GM10266 (cell line): ENCODE results near the gene KRTAP19-1.
"Not testable (repeated sequence)": the region's sequence is repeated elsewhere in the genome, so short reads cannot be mapped to it uniquely, and the experiment has no call there.

Source experiments
- DNase-seq: peaks from one replicate; pipeline ENCODE4 v3.0.0; 2012; ENCODE audit errors: extremely low spot score
- TF ChIP-seq, protein P1 (sequence below): IDR thresholded peaks from 2 replicates; pipeline ENCODE4 v1.5.1; 2012; ENCODE audit warnings: mild to moderate bottlenecking, low read depth; ENCODE audit not compliant: control insufficient read depth, insufficient read depth; ENCODE audit errors: missing control alignments

The KRTAP19-1 gene

DNA sequence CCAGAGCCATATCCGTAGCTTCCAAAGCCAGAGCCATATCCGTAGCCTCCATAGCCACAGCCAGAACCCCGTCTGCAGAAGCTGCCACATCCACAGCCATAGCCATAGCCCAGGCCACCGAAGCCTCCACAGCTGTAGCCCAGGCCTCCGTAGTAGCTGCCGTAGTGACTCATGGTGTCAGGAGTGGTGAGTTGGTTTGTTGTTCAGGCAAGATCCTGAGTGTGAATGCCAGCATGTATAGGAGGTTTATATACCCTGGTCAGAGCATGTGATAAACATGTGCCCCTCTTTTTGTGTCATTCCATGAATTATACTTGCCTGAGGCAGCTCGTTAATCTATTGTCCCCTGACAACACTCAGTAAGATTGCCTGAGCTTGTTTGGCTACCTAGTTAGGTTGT lies at the start of gene KRTAP19-1:
Gene KRTAP19-1 (minus strand): TSS at position 223 of the 400 bp plus-strand sequence. CDS start 50 bp downstream, at position 173.
- TF ChIP-seq, protein P1, sequence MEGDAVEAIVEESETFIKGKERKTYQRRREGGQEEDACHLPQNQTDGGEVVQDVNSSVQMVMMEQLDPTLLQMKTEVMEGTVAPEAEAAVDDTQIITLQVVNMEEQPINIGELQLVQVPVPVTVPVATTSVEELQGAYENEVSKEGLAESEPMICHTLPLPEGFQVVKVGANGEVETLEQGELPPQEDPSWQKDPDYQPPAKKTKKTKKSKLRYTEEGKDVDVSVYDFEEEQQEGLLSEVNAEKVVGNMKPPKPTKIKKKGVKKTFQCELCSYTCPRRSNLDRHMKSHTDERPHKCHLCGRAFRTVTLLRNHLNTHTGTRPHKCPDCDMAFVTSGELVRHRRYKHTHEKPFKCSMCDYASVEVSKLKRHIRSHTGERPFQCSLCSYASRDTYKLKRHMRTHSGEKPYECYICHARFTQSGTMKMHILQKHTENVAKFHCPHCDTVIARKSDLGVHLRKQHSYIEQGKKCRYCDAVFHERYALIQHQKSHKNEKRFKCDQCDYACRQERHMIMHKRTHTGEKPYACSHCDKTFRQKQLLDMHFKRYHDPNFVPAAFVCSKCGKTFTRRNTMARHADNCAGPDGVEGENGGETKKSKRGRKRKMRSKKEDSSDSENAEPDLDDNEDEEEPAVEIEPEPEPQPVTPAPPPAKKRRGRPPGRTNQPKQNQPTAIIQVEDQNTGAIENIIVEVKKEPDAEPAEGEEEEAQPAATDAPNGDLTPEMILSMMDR, result no peak
- DNase-seq, result no peak

DNA sequence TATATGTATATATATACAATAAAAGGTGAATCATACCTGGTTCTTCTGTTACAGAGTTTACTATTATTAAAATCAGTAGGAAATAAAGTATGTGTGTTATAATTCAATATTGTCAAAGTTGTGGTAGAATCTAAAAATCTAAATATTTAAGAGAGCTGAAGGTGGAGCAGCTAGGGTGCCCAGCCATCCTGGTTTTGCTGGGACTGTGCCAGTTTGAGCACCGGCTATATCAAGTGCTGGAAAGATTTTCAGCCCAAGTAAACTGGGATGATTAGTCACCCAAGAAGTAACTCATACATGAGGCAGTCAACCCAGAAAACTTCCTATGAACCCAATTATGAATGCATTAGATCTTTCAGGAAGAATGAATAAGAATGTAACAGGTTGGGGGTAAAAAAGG lies 38.7 kb upstream of the KRTAP19-1 start:
- DNase-seq, result no peak
- TF ChIP-seq, protein P1, result no peak

- DNase-seq, result no peak
- TF ChIP-seq, protein P1, result no peak
These were observed 35.5 kb upstream of the KRTAP19-1 start for GRCh38 chr21:30515681-30516080.

DNA sequence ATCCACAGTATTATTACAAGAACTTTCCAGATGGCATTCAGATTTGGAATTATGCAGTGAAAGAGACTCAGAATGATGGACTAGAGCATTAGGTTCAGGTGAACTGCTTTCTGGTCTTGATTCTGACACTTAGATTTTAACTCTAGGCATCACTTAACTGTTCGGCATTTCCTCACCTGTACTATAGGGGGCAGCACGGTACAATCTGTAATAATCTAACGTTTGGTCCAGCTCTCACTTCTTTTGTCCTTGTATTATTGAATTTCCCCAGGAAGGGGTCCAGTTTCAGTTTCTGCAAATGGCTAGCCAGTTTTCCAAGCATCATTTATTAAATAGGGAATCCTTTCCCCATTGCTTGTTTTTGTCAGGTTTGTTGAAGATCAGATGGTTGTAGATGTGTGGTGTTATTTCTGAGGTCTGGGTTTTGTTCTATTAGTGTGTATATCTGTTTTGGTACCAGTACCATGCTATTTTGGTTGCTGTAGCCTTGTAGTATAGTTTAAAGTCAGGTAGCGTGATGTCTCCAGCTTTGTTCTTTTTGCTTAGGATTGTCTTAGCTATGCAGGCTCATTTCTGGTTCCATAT lies 25.5 kb upstream of the KRTAP19-1 start:
- DNase-seq, result not testable (repeated sequence)

DNA sequence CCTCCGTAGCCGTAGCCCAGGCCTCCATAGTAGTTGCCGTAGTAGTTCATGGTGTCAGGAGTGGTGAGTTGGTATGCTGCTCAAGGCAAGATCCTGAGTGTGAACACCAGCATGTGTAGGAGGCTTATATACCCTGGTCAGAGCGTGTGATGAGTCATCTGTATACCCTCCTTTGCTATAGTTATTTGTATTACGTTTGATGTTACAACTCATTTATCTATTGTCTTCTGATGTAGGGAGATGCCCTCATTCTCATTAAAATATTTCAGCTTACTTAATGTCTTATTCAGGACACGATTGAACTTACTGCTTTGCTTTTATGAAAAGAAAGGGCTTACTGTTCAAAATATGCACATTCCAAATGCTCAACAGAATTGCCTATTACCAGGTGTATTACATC lies 21.9 kb upstream of the KRTAP19-1 start, which contains the start of gene KRTAP19-5:
Gene KRTAP19-5 (minus strand): TSS at position 101 of the 400 bp plus-strand sequence. CDS start 51 bp downstream, at position 50.
- TF ChIP-seq, protein P1, result no peak
- no peak for DNase-seq

DNA sequence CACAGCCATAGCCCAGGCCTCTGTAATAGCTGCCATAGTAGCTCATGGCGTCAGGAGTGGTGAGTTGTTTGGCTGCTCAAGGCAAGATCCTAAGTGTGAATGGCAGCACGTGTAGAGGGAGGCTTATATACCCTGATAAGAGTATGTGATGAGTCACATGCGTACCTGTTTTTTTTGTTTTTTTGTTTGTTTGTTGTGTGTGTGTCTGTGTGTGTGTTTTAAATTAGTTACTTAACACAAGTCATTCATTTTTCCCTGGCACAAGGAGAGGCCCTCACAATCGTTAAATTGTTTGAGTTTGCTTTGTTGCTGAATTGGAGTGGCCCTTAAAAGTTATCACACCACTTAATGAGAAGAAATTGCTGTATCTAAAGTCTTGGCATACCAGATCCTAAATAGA lies 16.9 kb upstream of the KRTAP19-1 start, which contains the start of gene KRTAP19-4:
Gene KRTAP19-4 (minus strand): TSS at position 101 of the 400 bp plus-strand sequence. CDS start 55 bp downstream, at position 46.
- no peak for DNase-seq
- TF ChIP-seq, protein P1, result no peak

- DNase-seq, result no peak
- TF ChIP-seq, protein P1, result no peak
These were observed 11.8 kb upstream of the KRTAP19-1 start, which contains the start of gene KRTAP19-3 for GRCh38 chr21:30491963-30492428. TSS of gene KRTAP19-3 (minus strand) at chr21:30492013. CDS start at chr21:30491957, 56 bp downstream.
